OCI-LY1 (cell line): Measurements from ENCODE around the gene CCDC102A.

ENCODE experiments used
- EZH2 ChIP-seq: fragments of 200-600 bp; sonication (generic), shearing (Covaris generic); IDR thresholded peaks from 2 replicates; pipeline ENCODE4 v1.8.0; 2017; ENCODE audit warnings: borderline replicate concordance, mixed run types, mild to moderate bottlenecking, antibody characterized with exemption, low read length, moderate library complexity, mixed read lengths
- TF ChIP-seq, protein P1 (sequence below): fragments of 200-600 bp; sonication (generic), shearing (Covaris generic); IDR thresholded peaks from 2 replicates; pipeline ENCODE4 v1.5.1; 2017; ENCODE audit warnings: mild to moderate bottlenecking, antibody characterized with exemption, low read length, moderate library complexity, mixed read lengths

DNA sequence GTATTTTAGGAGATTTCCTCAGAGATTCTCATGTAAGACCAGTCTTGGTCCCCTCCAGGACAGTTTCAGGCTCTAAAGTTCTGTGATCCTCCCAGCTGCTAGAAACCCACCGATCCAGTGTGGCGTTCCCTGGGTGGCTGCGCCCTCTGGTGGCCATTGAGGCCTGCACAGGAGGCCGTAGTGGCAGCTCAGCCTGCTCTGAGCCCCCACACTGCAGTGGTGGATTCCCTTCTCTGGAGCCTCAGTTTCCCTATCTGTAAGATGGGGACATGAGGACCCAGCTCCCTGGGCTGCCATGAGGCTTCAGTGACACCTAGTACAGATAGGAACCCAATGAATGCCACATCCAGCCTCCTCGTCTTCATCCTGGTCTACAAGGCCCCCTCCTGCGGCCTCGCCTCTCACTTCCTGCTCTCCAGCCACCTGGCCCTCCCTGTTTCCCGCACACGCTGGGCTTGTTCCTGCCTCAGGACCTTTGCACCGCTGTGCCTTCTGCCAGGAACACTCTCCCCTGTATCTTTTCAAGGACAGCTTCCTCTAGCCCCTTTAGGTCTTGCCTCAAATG, 16.5 kb downstream of the CCDC102A start:
- TF ChIP-seq, protein P1, sequence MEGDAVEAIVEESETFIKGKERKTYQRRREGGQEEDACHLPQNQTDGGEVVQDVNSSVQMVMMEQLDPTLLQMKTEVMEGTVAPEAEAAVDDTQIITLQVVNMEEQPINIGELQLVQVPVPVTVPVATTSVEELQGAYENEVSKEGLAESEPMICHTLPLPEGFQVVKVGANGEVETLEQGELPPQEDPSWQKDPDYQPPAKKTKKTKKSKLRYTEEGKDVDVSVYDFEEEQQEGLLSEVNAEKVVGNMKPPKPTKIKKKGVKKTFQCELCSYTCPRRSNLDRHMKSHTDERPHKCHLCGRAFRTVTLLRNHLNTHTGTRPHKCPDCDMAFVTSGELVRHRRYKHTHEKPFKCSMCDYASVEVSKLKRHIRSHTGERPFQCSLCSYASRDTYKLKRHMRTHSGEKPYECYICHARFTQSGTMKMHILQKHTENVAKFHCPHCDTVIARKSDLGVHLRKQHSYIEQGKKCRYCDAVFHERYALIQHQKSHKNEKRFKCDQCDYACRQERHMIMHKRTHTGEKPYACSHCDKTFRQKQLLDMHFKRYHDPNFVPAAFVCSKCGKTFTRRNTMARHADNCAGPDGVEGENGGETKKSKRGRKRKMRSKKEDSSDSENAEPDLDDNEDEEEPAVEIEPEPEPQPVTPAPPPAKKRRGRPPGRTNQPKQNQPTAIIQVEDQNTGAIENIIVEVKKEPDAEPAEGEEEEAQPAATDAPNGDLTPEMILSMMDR: peak; percentile 96
- TF ChIP-seq EZH2: no peak
